GM19467 (cell line): ENCODE measurements around the gene PCDHA2.
"Not testable (repeated sequence)": the region's sequence is repeated elsewhere in the genome, so short reads cannot be mapped to it uniquely, and the experiment has no call there.

Experiments used
- ATAC-seq: cut with Tn5 transposase; IDR thresholded peaks from one replicate; pipeline ENCODE4 v1.9.1; 2021; ENCODE audit warnings: mild to moderate bottlenecking, moderate library complexity; ENCODE audit not compliant: unreplicated experiment

Gene PCDHA2

GRCh38 chr5:140808889-140809291, 14.2 kb downstream of the PCDHA2 start:
- ATAC-seq: no peak

GRCh38 chr5:140821375-140822280, 27.0 kb downstream of the PCDHA2 start, which contains the start of gene PCDHA5:
PCDHA5 (plus strand) TSS chr5:140821613.
- no peak for ATAC-seq

- no peak for ATAC-seq
Measured at GRCh38 chr5:140822281-140822629, 27.6 kb downstream of the PCDHA2 start.

- not testable (repeated sequence) for ATAC-seq
Measured at GRCh38 chr5:140822969-140823368, 28.3 kb downstream of the PCDHA2 start.

- ATAC-seq: no peak
Measured at GRCh38 chr5:140823475-140823874, 28.8 kb downstream of the PCDHA2 start.

GRCh38 chr5:140827704-140828361, 33.2 kb downstream of the PCDHA2 start, which contains the start of gene PCDHA6:
PCDHA6 (plus strand) TSS chr5:140827960; CDS start chr5:140828092, 132 bp downstream.
- no peak for ATAC-seq

- no peak for ATAC-seq
Measured at GRCh38 chr5:140828362-140828737, 33.7 kb downstream of the PCDHA2 start.

- ATAC-seq: not testable (repeated sequence)
Measured at GRCh38 chr5:140829511-140830501, 35.2 kb downstream of the PCDHA2 start.

- ATAC-seq: no peak
Measured at GRCh38 chr5:140833993-140834392, 39.3 kb downstream of the PCDHA2 start, which contains the start of gene PCDHA7. PCDHA7 (plus strand) TSS chr5:140834269; CDS start chr5:140834384, 115 bp downstream.

- not testable (repeated sequence) for ATAC-seq
Measured at GRCh38 chr5:140834439-140835008, 39.9 kb downstream of the PCDHA2 start.

- no peak for ATAC-seq
Measured at GRCh38 chr5:140835622-140836510, 41.2 kb downstream of the PCDHA2 start.

GRCh38 chr5:140840978-140841962, 46.6 kb downstream of the PCDHA2 start, which contains the start of gene PCDHA8:
PCDHA8 (plus strand) TSS chr5:140841187; CDS start chr5:140841322, 135 bp downstream.
- ATAC-seq: no peak

GRCh38 chr5:140842798-140843733, 48.4 kb downstream of the PCDHA2 start:
- no peak for ATAC-seq
